ENCODE measurements around the gene MTHFSD.

GRCh38 chr16:86581458-86581857 lies 26.4 kb upstream of the MTHFSD start:
- TF ChIP-seq CTCF (IDR thresholded peaks at IDR 0.05) = no peak
- TF ChIP-seq POLR2AphosphoS5 (IDR thresholded peaks at IDR 0.05) = no peak
